Skeletal muscle cell (primary cell): Measurements from ENCODE around the gene GCM1.
"Not testable (repeated sequence)": the region's sequence is repeated elsewhere in the genome, so short reads cannot be mapped to it uniquely, and the experiment has no call there.

ENCODE experiments used
- DNase-seq: peaks from one replicate; pipeline ENCODE4 v3.0.0-alpha.2; 2010; ENCODE audit warnings: low read depth
- H3K4me3 ChIP-seq: 2 replicates; pipeline ENCODE4 v1.5.1; 2011; ENCODE audit warnings: low read depth, mild to moderate bottlenecking, control low read depth, low read length, moderate library complexity

The GCM1 gene, protein sequence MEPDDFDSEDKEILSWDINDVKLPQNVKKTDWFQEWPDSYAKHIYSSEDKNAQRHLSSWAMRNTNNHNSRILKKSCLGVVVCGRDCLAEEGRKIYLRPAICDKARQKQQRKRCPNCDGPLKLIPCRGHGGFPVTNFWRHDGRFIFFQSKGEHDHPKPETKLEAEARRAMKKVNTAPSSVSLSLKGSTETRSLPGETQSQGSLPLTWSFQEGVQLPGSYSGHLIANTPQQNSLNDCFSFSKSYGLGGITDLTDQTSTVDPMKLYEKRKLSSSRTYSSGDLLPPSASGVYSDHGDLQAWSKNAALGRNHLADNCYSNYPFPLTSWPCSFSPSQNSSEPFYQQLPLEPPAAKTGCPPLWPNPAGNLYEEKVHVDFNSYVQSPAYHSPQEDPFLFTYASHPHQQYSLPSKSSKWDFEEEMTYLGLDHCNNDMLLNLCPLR

DNA sequence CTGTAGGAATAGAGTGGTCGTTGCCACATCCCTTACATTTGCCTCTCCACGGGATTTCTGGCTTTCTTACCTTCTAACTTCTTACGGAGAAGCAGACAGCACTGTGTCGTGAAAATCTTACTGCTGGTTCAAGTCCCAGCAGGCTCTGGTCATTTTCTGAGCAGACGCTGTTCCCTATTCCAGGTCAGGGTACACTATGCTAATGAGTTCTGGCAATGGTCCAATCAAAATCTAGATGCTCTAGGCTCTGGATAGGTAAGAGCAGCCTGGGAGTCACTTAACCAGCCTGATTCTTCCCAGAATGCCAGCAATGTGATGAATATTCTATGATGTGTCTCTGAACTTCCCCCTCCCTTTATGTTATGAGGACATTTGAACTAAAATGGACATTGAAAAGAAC, at the start of gene GCM1:
TSS of gene GCM1 (minus strand) at position 158 of the 400 bp plus-strand sequence. CDS start 3,209 bp downstream, outside the sequence.
- H3K4me3 ChIP-seq, result no peak within 1 kb of the TSS
- no peak for DNase-seq

DNA sequence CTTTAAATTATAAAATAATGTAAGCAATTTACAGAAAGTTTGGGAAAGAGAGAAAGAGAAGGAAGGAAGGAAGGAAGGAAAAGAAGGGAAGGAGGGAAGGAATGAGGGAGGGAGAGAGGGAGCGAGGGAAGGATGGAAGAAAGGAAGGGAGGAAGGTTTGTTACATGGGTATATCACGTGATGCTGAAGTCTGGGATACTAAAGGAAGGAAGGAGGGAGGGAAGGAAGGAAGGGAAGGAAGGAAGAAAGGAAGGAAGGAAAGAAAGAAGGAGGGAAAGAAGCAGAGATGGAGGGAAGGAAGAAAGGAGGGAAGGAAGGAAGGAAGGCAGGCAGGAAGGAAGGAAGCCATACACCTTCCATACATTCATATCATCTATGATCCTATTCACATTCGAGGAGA, 48.9 kb upstream of the GCM1 start:
- DNase-seq, result no peak
- no peak overlapping the region for H3K4me3 ChIP-seq

DNA sequence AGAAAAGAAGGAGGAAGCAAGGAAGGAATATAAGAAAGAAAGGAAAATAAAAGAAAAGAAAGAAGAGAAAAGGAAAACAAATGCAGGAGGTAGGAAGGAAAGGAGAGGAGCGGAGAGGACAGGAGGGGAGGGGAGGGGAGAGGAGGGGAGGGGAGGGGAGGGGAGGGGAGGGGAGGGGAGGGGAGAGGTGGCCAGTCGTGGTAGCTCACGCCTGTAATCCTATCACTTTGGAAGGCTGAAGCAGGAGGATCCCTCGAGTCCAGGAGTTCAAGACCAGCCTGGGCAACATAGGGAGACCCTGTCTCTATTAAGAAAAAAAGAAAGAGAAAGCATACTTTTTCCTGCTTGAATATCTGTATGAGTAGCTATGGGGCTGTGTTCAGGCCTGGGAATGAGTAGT, 46.4 kb upstream of the GCM1 start:
- no peak for DNase-seq
- H3K4me3 ChIP-seq, result no peak overlapping the region

DNA sequence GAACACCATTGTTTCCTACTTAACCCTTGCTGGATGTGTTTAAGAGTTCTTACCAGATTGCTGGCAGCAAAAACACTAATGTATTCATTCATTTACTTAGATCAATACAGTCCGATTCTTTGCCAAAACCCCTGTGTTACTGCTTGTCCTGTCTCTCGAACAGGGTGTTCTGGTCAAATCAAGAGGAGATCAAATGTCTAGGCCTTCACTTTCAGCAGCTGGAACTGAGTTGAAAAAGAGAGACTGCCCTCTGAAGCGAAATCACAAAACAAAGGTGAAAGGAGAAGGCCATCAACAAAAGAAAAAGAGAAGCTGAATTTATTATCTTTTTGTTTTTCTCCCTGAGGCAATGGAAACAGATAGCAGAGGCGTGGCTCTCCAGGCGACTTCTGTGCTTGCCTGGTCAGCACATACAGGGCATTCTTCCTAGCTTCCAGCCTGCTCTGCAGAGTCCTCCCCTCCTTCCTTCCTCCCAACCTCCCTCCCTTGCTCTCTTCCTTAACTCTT, 44.1 kb upstream of the GCM1 start:
- DNase-seq, result no peak
- no peak overlapping the region for H3K4me3 ChIP-seq

DNA sequence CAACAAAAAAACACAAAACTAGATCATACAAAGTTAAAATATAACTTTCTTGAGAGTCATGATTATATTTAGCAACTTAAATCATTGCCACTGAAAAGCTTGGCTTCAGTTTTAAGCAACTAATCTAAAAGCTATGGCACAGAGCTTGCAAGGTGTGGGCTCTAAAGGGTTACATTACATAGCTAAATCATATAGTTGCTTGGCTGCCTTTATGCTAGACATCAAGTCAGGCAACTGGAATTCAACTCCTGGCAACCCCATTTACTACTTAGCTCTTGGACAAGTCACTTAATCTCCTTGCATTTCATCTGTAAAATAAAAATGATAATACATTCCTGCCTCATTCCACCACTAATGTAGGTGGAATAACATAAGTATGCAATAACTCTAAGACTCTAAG, 40.9 kb upstream of the GCM1 start:
- H3K4me3 ChIP-seq, result no peak overlapping the region
- peak; percentile 24 for DNase-seq

DNA sequence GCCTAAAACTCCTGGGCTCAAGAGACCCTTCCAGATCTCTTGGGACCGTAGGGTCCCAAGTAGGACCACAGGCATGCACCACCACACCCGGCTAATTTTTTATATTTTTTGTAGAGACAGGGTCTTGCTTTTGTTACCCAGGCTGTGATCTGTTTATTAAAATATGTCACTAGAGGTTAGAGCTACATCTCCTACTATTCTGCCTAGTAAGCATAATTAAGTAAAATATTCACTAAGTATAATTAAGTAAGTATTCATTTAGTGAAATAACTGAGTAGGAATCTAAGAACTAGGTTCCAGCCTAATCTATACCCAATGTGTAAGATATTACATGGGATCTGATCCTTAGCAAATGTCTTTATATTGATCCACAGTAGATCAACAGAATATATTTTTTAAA, 40.2 kb upstream of the GCM1 start:
- H3K4me3 ChIP-seq, result no peak overlapping the region
- DNase-seq, result no peak

DNA sequence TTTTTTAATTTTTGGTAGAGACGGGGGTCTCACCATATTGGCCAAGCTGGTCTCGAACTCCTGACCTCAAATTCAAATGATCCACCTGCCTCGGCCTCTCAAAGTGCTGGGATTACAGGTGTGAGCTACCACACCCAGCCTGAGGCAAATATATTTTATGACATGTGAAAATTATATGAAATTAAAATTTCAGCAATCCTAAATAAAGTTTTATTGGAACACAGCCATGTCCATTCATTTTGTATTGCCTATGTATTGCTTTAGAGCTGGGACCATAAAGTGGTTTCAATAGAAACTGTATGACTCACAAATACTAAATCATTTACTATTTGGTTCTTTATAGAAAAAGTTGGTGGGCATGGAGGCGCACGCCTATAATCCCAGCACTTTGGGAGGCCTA, 32.0 kb upstream of the GCM1 start:
- no peak for DNase-seq
- no peak overlapping the region for H3K4me3 ChIP-seq

DNA sequence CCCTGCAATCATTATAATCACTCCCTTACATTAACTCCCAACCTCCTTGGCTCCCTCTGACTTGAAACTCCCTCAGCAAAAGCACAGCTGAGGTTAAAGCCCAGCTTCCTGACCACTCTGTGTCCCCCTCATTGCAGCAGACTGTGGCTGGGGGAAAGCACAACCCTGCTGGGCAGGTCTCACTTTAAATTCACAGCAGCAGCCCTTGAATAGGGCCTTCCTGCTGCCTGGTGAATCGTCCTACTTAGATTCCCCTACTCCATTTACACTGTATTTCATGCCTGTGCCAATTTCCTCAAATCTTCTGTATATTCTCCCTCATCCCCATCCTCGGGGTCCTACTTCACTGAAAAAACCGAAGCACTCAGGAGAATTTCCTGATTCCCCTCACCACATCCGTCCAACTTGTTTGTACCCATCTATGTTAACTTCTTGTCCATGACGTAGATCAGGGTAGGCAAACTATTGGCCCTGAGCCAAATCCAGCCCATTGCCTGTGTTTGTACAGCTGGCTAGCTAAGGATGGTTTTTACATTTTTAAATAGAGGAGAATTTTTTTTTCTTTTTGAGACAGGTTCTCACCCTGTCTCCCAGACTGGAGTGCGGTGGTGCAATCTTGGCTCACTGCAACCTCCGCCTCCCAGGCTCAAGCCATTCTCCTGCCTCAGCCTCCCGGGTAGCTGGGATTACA, 31.5 kb upstream of the GCM1 start:
- DNase-seq, result peak; percentile 66
- H3K4me3 ChIP-seq, result no peak overlapping the region

DNA sequence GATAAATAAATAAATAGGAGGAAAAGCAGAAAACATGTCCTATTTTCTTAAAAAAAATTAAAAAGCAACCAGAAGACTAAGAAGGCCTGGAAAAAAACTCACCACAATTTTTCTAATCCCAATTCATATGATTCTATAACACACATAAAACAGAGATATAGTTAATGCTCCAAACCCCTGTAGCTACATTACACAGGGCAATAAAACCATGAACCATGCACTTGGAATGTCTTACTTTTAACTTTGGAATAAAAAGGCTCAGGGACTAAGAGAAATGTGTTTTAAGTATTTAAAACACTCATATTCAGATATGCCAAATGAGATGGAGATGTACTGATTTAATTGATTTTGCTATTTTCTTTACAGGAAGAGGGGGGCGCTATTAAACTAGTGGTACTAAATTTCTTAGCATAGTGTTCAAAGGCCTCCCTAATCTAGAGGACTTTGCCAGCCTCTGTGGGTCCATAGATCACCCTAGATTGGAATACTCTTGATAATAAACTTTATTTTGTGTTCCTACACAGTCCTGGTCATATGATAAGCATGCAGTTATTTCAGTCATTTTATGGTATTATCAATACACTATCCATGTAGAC, 30.3 kb upstream of the GCM1 start:
- H3K4me3 ChIP-seq, result no peak overlapping the region
- no peak for DNase-seq

DNA sequence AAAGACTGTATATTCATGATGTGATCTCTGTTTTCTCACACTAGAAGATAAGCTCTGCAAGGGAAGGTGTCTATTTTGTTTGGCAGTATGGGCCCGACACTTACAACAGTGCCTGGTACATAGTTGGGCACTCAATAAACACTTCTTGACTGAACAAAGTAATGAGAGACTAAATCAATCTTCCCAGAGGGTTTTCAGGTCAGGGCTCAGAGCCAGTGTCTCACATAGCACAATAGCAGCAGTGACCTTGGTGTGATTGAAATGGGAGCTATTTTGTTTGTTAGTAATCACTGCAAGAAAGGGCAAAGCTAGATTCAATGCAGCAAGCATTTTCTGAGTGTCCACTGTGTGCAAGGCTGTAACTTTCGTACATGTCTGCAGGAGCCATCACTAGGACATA, 26.4 kb upstream of the GCM1 start:
- no peak for DNase-seq
- H3K4me3 ChIP-seq, result no peak overlapping the region

DNA sequence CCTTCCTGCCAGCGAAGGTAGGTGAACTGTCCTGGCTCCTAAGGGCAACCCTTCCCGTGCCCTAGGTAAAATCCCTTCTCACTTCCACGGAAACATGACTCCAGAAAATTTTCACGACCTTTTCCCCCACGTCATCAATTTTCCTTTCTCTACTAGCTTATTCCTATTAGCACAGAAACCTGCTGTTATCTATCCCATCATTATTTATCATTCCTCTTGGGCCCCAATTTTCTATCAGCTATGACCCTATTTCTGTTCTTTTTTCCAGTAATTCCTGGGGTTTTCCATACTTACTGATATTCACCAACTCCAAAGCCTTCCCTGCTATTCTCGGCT, 23.8 kb upstream of the GCM1 start:
- no peak overlapping the region for H3K4me3 ChIP-seq
- DNase-seq, result no peak

DNA sequence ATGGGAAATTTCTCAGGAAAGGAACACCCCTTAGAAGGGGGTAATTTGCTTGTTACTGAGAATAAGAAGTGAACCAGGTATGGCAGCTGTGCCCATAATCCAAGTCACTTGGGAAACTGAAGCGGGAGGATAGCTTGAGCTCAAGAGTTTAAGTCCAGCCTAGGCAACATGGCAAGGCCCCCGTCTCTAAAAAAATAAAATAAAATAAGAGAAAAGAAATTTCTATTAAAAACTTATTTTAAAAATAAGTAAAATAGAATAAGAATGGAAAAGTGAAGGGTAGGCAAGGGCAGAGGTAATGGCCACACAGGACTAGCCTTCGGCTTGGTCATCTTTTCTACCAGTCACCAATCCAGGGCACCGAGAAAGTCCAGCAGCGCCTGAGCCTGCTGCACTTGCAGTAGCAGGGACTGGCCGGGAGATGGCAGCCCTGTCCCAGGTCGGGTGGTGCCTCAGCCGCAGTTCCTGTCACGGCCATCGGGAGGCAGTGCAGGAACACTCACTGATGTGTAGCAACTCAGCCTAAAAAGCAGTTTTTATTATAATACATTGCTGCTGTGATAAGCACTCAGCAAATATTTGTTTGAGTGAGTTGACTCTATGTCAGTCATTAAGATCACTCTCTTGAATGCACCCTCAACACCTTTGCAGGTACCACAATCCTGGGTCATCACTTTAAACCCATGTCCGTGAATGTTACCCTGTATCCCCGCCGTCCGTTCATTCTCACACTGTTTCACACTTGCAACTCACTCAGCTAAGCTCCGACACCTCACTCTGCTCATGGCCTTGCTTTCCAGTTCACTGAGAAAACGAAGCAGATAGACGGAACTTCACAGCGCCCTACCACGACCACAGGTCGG, 23.2 kb upstream of the GCM1 start:
- DNase-seq, result peak; percentile 26
- no peak overlapping the region for H3K4me3 ChIP-seq

DNA sequence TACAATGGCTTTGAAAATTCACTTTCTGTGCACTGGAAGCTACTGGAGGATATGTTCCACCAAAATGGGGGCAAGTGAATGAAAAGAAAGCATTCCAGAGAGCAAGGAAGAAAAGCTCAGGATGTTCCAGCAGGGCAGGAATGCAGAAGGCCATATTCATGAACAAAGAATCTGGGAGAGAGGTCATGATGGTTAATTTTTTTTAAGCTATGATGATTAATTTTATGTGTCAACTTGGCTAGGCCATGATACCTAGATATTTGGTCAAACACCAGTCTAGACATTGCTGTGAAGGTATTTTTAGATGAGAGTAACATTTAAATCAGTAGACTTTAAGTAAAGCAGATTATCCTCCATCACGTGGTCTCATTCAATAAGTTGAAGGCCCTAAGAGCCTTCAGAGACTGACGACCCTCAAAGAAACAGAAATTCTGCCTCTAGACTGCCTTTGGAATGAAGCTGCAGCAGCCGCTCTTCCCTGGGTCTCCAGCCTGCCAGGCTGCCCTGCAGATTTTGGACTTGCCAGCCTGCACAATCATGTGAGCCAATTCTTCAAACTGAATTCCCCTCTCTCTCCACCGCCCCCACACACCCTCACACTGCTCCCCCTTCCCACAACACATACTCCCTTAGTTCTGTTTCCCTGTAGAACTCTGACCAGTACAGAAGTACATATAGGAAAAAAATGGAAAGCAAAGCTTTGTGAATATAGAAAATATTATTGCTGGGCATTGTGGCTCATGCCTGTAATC, 20.1 kb upstream of the GCM1 start:
- no peak overlapping the region for H3K4me3 ChIP-seq
- peak; percentile 11 for DNase-seq

DNA sequence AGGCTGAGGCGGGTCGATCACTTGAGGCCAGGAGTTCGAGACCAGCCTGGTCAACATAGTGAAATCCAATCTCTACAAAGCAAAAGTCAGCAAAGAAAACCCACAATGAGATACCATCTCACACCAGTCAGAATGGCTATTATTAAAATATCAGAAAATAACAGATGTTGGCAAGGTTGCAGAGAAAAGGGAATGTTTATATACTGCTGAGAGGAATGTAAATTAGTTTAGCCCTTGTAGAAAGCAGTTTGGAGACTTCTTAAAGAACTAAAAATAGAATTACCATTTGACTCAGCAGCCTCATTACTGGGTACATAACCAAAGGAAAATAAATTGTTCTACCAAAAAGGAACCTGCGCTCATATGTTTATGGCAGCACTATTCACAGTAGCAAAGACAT, 16.7 kb upstream of the GCM1 start:
- no peak for DNase-seq
- H3K4me3 ChIP-seq, result no peak overlapping the region

DNA sequence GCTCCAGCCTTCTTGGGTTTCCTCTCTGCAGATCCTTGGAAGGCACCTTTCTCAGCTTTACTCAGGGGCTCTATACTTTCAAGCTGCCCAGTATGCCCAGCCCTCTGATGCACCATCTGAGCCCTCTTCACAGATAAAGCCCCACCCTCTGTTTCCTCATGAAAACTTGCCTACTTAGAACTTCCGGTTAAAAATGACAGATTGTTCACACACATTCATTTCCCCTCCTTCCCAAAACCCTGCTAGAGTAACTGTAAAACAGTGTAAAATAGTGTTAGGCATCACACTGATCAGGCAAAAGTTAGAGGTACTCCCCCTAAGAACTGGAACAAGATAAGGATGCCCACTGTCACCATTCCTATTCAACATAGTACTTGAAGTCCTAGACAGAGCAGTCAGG, 14.0 kb upstream of the GCM1 start:
- H3K4me3 ChIP-seq, result no peak overlapping the region
- DNase-seq, result no peak

DNA sequence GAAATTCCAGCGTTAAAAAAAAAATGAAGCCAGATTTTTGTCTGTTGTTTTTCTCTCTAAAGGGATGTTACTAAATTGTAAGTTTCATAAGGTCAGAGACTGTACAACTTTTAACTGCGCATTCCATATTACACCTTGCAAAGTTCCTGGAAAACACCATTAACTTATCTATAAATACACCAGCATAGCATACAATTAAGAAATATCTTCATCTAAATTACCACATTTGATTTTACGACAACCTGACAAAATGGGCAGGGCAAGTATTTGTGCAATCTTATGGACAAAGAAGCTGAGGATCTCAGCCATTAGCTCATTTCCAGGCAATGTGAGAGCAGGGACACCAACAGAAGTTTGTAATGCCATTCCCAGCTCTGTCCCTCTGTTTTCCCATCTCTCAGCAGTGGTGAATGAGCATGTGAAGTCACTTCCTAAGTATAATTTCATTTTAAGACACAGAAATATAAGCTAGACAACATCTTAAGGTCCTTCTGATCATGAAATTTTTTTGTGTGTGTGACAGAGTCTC, 12.9 kb upstream of the GCM1 start:
- H3K4me3 ChIP-seq, result no peak overlapping the region
- DNase-seq, result no peak

DNA sequence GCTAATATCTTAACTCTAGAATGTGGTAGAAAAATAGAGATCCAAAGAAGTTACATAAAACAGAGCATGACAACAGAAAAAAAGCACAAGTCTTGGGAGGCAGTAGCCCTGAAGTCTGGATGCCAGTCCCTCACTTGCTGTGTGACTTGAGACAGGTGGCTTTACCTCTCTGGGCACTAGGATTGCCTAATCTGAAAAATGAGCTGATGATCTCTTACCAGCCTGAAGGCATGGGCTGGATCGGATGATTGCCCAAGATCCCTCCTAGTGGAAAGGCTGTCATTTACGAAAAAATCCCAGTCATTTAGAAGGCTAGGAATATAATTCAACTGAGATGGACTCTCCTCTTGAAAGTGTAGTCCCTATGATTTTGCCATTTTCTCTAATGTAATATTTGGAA, 10.9 kb upstream of the GCM1 start:
- no peak overlapping the region for H3K4me3 ChIP-seq
- no peak for DNase-seq

DNA sequence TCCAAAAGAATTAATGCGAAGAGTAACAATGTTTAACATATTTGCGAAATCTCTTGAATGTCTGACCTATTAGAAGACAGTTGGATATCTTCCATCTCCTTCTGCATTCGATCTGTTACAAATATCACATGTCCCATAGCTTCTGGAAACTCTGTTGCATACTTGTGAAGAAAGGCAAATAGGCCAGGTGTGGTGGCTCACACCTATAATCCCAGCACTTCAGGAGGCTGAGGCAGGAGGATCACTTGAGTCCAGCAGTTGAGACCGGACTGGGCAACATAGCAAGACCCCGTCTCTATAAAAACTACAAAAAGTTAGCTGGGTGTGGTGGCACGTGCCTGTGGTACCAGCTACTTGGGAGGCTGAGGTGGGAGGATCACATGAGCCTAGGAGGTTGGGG, 9.4 kb upstream of the GCM1 start:
- DNase-seq, H3K4me3 ChIP-seq: not testable (repeated sequence)

DNA sequence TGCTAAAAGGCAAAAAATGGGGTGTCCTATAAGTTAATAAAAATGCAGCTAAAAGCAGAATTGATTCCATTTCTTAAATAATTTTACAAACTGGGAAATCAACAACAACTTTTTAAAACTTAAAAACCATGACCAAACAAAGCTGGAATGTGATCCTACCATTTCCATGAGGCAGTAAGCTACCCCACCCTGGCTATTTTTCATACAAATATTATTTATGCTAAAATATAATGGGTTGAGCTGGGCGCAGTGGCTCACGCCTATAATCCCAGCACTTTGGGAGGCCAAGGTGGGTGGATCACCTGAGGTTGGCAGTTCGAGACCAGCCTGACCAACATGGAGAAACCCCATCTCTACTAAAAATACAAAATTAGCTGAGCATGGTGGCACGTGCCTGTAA, 6.6 kb upstream of the GCM1 start:
- not testable (repeated sequence) for H3K4me3 ChIP-seq, DNase-seq
